ENCODE results near the gene CEP131. TPM values are rescaled to one million over a fixed set of nuclear protein-coding genes. Genes with fewer than 3 reads are reported as not detected.

The CEP131 gene
- total RNA-seq, 4 donors from 2014 or later = 3.5 to 77.6 (median 9.8) TPM

GRCh38 chr17:81198826-81199481, 23.8 kb downstream of the CEP131 start:
- H3K27me3 ChIP-seq = no peaks in the 10 kb centered on the region
- TF ChIP-seq POLR2A (IDR thresholded peaks at IDR 0.05) = no peak
- TF ChIP-seq CTCF (IDR thresholded peaks at IDR 0.05) = no peak
- no peaks in the 10 kb centered on the region for H3K9me3 ChIP-seq
- H3K4me3 ChIP-seq = no peak overlapping the region
- H3K36me3 ChIP-seq = no peaks in the 10 kb centered on the region
- DNase-seq = no peak
- H3K4me1 ChIP-seq = no peaks in the 10 kb centered on the region
- H3K27ac ChIP-seq = no peak overlapping the region

- TF ChIP-seq CTCF (IDR thresholded peaks at IDR 0.05) (no peak), POLR2A (IDR thresholded peaks at IDR 0.05) (no peak)
- DNase-seq = no peak
- H3K27me3 ChIP-seq = no peaks in the 10 kb centered on the region
- H3K9me3 ChIP-seq = no peaks in the 10 kb centered on the region
- no peaks in the 10 kb centered on the region for H3K4me1 ChIP-seq
- H3K4me3 ChIP-seq = no peak overlapping the region
- H3K27ac ChIP-seq = no peak overlapping the region
- no peaks in the 10 kb centered on the region for H3K36me3 ChIP-seq
Observed at GRCh38 chr17:81197831-81198490, 24.8 kb downstream of the CEP131 start.

- no peaks in the 10 kb centered on the region for H3K9me3 ChIP-seq
- no peak overlapping the region for H3K27ac ChIP-seq
- TF ChIP-seq CTCF (IDR thresholded peaks at IDR 0.05) (no peak), POLR2A (IDR thresholded peaks at IDR 0.05) (no peak)
- H3K36me3 ChIP-seq = no peaks in the 10 kb centered on the region
- H3K4me1 ChIP-seq = no peaks in the 10 kb centered on the region
- H3K4me3 ChIP-seq = no peak overlapping the region
- H3K27me3 ChIP-seq = no peaks in the 10 kb centered on the region
- DNase-seq = no peak
Observed at GRCh38 chr17:81197409-81197795, 25.4 kb downstream of the CEP131 start.

- H3K9me3 ChIP-seq = no peaks in the 10 kb centered on the region
- no peaks in the 10 kb centered on the region for H3K36me3 ChIP-seq
- H3K27ac ChIP-seq = no peak overlapping the region
- no peaks in the 10 kb centered on the region for H3K27me3 ChIP-seq
- no peak for DNase-seq
- H3K4me1 ChIP-seq = no peaks in the 10 kb centered on the region
- no peak for TF ChIP-seq CTCF (IDR thresholded peaks at IDR 0.05)
- no peak overlapping the region for H3K4me3 ChIP-seq
Observed at GRCh38 chr17:81196505-81197408, 26.0 kb downstream of the CEP131 start.

- Histone ChIP-seq H3K27ac (no peak overlapping the region), H3K9me3 (no peaks in the 10 kb centered on the region), H3K4me1 (no peaks in the 10 kb centered on the region), H3K36me3 (no peaks in the 10 kb centered on the region), H3K27me3 (no peaks in the 10 kb centered on the region), H3K4me3 (no peak overlapping the region)
- DNase-seq = no peak
- no peak for TF ChIP-seq POLR2A (IDR thresholded peaks at IDR 0.05)
- TF ChIP-seq CTCF (IDR thresholded peaks at IDR 0.05) = no peak
Observed at GRCh38 chr17:81195941-81196495, 26.7 kb downstream of the CEP131 start.
